Lung (tissue), 12 donors: ENCODE measurements around the gene ASB6. TPM values are rescaled to one million over a fixed set of nuclear protein-coding genes. Genes with fewer than 3 reads are reported as not detected.

Source experiments
- ATAC-seq: fragments of 200-7000 bp; cut with Tn5 transposase; one replicate; pipeline ENCODE4 v1.9.1; 2020; ENCODE audit warnings: moderate number of reproducible peaks; ENCODE audit not compliant: insufficient read depth, low FRiP score
- DNase-seq, 3 donors: peaks; one replicate each; pipeline ENCODE4 v3.0.0-alpha.2; 2013 to 2017
- H3K27ac ChIP-seq, 2 donors: one replicate each; pipeline ENCODE4 v1.5.1; 2013; ENCODE audit warnings: mild to moderate bottlenecking in 2 of 2, moderate library complexity in 2 of 2, control low read depth in 1 of 2, inconsistent platforms in 1 of 2, low read depth in 1 of 2, low read length in 1 of 2
- H3K27me3 ChIP-seq, 3 donors: one replicate each; pipeline ENCODE4 v1.5.1; 2013; ENCODE audit warnings: low read length in 2 of 3; ENCODE audit not compliant: control insufficient read depth in 3 of 3, insufficient read depth in 3 of 3
- H3K36me3 ChIP-seq, 4 donors: one replicate each; pipeline ENCODE4 v1.5.1; 2013; ENCODE audit warnings: low read length in 4 of 4, mild to moderate bottlenecking in 1 of 4, moderate library complexity in 1 of 4; ENCODE audit not compliant: control insufficient read depth in 4 of 4, insufficient read depth in 4 of 4
- H3K4me1 ChIP-seq, 5 donors: one replicate each; pipeline ENCODE4 v1.5.1; 2013; ENCODE audit warnings: low read length in 5 of 5, mild to moderate bottlenecking in 2 of 5, moderate library complexity in 1 of 5; ENCODE audit not compliant: control insufficient read depth in 5 of 5, insufficient read depth in 5 of 5
- H3K4me3 ChIP-seq: one replicate; pipeline ENCODE4 v1.5.1; 2013; ENCODE audit warnings: mild to moderate bottlenecking, control low read depth, moderate library complexity
- H3K9ac ChIP-seq, 2 donors: one replicate each; pipeline ENCODE4 v1.5.1; 2013; ENCODE audit warnings: low read length in 2 of 2, control low read depth in 1 of 2; ENCODE audit not compliant: insufficient read depth in 1 of 2
- H3K9me3 ChIP-seq, 4 donors: one replicate each; pipeline ENCODE4 v1.5.1; 2013; ENCODE audit warnings: low read length in 3 of 4, mild to moderate bottlenecking in 1 of 4, moderate library complexity in 1 of 4; ENCODE audit not compliant: control insufficient read depth in 4 of 4, insufficient read depth in 3 of 4
- CTCF ChIP-seq: IDR thresholded peaks from 2 replicates; pipeline ENCODE4 v1.5.1; 2012; ENCODE audit warnings: mild to moderate bottlenecking; ENCODE audit errors: control extremely low read depth, extremely low read depth
- WGBS, 2 donors: extraction: QIAGEN DNeasy Blood & Tissue Kit; methylation state at CpG; one replicate each; pipeline ENCODE4 v1.1.7; 2013; 5-methylcytosine and 5-hydroxymethylcytosine counted together
- polyA plus RNA-seq, 2 donors: library from polyadenylated mRNA; stranded (reverse); fragments of 200-250 nt; gene quantifications; one replicate each; pipeline ENCODE4 v1.2.1, GENCODE V29; 2013
- total RNA-seq, 2 donors: library from RNA; depleted of rRNA in 1 of 2; stranded (reverse); fragments of >200 nt in 1 of 2; gene quantifications; one replicate each; pipeline ENCODE4 v1.2.1, GENCODE V29; 2014 to 2021
- donor health status: control.
- donor health status: control.
- donor health status: Bipolar disorder and iron deficiency.
- donor health status: healthy.
- donor health status: DM: yes; HTN: yes; CAD: no.

ASB6 gene
- total and polyA plus RNA-seq, 4 donors: 11.8 to 19.5 (median 16.1) TPM

- Histone ChIP-seq H3K4me3 (no peak overlapping the region), H3K4me1 (peaks cover 0 to 27% (median 8%) of the 10 kb centered on the region in 5 donors), H3K27me3 (no peaks in the 10 kb centered on the region), H3K9ac (no peak overlapping the region), H3K36me3 (no peaks in the 10 kb centered on the region), H3K9me3 (no peaks in the 10 kb centered on the region), H3K27ac (no peak overlapping the region)
- WGBS, 2 donors: 91 to 93% methylated on average over 6 of the region's 6 CpGs
- no peak for DNase-seq
- no peak for ATAC-seq
- no peak for TF ChIP-seq CTCF
These were observed 51.5 kb downstream of the ASB6 start for GRCh38 chr9:129590466-129590865.

- no peak overlapping the region for H3K9ac ChIP-seq
- peak in 2 of 3 donors; percentile 34 to 44 for DNase-seq
- H3K9me3 ChIP-seq: no peaks in the 10 kb centered on the region
- no peaks in the 10 kb centered on the region for H3K27me3 ChIP-seq
- H3K36me3 ChIP-seq: no peaks in the 10 kb centered on the region
- H3K4me3 ChIP-seq: no peak overlapping the region
- no peak for TF ChIP-seq CTCF
- WGBS, 2 donors: 86 to 87% methylated on average over 23 of the region's 23 CpGs
- peaks cover 0 to 13% (median 4%) of the 10 kb centered on the region in 5 donors for H3K4me1 ChIP-seq
- ATAC-seq: no peak
- no peak overlapping the region for H3K27ac ChIP-seq
These were observed 54.3 kb downstream of the ASB6 start for GRCh38 chr9:129587487-129588262.

- no peak for ATAC-seq
- H3K4me3 ChIP-seq: no peak overlapping the region
- peaks cover 0 to 17% (median 4%) of the 10 kb centered on the region in 5 donors for H3K4me1 ChIP-seq
- no peak overlapping the region for H3K27ac ChIP-seq
- no peak for TF ChIP-seq CTCF
- H3K27me3 ChIP-seq: no peaks in the 10 kb centered on the region
- peak; percentile 46 to 74 (median 67) for DNase-seq
- H3K36me3 ChIP-seq: no peaks in the 10 kb centered on the region
- no peaks in the 10 kb centered on the region for H3K9me3 ChIP-seq
- WGBS, 2 donors: 64 to 77% methylated on average over 7 to 8 of the region's 8 CpGs
- no peak overlapping the region for H3K9ac ChIP-seq
These were observed 55.3 kb downstream of the ASB6 start for GRCh38 chr9:129586685-129587084.
